NCI-H2196 treated with DMSO at 0.1 percent for 48 hours (cell line): ENCODE data around the gene CHRNB4.

Experiments
- DNase-seq: peaks from one replicate; lab custom pipeline; 2025; ENCODE audit not compliant: unreplicated experiment; lab: John Stamatoyannopoulos, UW

CHRNB4 gene

DNA sequence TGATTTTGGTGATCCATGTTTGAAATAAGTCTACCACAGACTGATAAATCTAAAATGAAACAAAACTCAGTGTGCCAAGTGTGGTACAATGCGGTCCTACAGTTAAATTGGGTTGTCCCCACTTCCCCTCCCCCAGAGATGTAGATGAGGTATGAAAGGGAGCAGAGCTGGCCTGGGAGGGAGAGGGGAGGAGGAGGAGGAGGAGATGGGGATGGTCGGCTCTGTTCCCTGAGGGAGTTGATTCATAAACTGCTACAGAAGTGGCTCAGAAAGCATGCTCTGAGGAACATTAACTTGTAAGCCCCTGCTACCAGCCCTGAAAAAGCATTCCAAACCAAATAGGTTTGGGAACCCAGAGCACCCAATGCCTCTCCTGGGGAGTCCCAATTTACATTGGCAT lies 28.0 kb upstream of the CHRNB4 start:
- no peak for DNase-seq

DNA sequence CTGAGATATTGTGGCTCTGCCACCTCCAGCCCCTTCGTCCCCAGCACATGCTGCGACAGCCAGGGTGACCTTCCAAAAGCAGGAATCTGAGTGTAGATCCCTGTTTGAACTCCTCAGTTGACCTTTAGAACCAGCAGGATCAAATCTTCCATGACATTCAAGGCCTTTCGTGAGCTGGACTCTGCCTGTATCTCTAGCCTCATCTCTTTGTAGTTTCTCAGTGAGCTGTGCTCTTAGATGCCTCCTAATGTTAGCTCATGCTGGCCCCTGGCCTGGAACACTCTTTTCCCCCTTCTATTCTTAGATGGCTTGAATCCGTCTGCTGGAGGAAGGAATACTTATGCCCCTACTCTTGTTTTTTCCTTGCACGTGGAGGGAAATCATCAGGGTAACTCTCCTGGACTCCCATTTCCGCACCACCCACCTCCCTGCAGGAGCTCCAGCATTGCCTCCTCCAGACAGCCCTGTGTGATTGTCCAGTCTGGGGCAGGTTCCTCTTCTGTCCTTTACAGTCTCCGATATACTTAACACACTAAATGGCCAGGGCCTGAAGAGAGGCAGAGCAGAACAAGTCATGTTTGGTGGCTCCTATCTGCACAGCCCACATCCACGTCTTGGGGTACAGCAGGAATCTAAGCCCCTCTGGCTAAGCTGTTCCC lies 26.7 kb upstream of the CHRNB4 start:
- no peak for DNase-seq

DNA sequence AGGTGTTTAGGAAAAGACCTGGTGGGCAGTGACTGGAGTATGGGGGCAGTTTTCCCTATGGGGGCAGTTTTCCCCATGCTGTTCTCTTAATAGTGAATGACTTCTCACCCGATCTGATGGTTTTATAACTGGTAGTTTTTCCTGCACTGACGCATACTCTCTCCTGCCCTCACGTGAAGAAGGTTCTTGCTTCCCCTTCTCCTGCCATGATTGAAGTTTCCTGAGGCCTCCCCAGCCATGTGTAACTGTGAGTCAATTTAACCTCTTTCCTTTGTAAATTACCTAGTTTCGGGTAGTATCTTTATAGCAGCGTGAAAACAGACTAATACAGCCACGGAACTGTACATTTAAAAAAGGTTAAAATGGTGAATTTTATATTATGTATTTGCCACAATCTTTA lies 25.0 kb upstream of the CHRNB4 start:
- DNase-seq: no peak

DNA sequence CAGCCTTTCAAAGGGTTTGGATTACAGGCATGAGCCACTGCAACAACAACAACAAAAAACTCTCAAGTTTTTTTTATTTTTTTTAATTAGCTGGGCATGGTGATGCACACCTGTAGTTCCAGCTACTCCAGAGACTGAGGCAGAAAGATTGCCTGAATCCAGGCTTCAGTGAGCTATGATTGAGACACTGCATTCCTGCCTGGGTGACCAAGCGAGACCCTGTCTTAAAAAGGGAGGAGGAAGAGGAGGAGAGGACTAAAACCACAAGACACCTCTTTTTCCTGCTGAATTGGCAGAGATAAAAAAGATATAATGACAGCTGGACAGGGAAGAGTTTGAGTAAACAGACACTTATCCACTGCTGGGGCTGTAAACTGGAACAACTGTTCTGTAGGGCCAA lies 22.7 kb upstream of the CHRNB4 start:
- no peak for DNase-seq

DNA sequence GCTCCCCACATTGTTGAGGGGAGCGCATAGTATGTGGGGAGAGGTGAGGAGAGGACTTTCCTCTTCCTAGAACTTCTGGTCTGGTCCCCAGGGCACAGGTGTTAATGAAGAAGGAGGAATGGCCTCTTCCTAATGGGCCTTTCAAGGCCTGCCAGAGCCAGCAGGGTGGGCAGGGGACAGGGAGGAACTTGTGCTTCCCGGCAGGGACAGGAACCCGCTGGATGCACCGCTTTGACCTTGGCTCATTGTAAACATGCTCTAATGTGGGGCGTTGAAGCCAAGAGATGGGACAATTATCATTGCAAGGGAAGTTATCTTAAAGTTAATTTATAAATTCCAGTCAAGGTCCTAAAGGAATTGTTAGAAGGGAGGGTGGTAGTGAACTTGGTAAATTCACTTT lies 21.0 kb upstream of the CHRNB4 start:
- no peak for DNase-seq

DNA sequence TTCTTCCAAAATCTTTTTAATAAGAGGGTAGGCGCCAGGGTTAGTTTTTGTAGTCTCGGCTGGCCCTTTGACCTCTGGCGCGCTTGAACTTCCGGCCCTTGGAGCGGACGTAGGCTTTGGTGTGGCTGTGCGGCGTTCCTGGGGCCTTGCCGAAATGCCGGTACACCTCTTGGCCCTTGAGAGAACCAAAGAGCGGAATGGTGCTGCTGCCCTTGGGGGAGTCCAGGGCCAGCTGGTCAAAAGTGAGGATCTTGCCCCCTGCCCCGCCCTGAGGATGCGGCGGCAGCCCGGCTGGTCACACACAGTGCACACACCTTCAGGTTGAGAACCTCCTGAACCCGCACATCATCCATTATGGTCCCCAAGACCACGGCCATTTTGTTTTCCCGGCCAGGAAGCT lies 20.0 kb upstream of the CHRNB4 start:
- DNase-seq: no peak

DNA sequence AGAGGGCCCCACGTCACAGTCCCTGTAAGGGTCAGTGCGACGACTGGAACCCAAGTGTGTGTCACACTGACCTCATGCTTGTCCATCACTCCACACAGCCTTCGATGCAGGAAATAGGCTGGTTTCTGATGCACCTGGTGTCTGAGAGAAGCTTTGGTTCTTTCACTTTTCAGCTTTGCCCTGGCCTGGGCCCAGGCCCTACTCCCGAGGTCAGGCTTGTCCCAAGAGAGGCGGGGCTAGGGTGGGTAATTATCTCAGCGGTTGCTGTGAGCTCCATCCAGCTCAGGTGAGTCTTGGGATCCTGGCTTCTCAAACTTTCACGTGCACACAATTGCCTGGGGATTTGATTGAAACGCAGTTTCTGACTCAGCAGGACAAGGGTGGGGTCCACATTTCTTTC lies 19.6 kb upstream of the CHRNB4 start:
- no peak for DNase-seq

DNA sequence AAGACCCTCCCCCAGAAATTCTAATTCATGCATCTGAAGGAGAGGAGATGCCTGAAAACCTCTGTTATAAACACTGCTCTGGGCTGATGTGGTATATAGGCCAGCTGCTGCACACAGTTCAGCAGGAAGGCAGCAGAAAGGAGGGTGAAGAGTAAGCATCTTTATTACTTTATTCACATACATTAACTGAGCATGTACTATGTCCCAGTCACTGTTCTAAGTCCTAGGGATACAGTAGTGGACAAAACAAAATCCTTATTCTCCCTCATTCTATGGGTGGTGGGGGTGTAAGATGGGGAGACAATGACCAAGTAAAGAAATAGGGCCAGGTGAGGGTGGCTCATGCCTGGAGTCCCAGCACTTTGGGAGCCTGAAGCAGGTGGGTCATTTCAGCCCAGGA lies 17.8 kb upstream of the CHRNB4 start:
- DNase-seq: no peak

DNA sequence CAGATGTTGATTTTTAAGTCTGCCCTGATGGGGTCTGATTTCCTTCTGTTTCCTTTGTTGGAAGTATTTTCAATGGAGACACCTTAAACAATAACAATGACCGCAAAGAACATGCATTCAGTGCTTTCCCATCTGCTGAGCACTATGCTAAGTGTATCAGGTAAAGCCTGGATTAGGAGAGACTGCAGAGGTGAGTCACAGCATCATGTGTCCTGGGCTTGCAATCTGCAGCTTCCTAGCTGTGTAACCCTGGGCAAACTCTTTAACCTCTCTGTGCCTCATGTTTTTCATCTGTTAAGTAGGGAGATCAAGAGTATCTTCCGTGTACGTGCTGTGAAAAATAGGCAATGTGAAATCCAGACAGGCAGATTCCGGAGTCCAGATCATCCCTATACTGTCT lies 13.3 kb upstream of the CHRNB4 start:
- DNase-seq: no peak

DNA sequence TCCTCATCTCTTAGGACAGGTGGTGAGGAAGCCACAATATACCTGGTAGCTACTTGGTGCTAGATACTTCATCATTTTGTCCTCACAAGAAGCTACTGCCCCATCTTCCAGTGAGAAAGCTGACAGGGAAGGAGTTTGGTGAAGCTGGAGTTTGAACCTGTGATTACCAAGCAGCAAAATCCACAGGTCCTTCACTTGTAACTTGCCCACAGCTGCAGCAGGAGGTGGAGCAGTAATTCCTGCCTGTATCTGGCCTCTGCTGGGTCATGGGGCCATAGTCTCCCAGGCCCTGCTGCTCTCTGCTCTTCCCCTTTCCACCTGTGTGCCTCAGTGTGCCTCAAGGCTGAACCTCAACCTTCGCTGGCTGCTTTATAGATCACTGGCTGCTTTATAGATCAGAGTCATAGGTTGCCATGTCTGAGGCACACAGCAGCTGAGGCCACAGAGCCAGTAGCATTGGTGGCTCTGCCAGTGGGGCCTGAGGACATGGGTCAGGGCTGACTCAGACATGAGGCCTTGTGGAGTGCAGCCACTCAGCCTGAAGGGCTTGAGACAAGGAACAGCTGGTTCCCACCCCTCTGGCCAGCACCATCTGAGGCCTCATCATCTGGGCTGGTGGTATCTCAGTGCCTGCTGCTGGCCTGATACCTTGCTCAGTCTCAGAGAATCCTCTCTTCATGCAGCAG lies 11.1 kb upstream of the CHRNB4 start:
- DNase-seq: no peak

DNA sequence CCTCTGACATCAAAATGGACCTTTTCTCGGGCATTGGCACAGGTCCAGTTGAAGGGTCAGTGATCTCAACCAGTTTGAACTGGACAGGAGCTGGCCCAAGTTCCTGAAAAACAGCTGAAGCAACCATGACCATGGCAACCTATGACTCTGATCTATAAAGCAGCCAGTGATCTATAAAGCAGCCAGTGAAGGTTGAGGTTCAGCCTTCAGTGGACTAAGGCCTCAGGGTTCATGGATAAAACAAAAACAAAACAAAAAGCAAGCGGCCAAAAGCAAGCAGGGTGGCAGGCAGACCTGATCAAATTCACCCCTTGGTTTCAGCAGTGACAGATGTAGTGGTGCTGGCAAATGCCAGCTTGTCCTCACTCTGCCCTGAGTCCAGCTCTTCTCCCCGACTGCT lies 10.0 kb upstream of the CHRNB4 start:
- DNase-seq: no peak

DNA sequence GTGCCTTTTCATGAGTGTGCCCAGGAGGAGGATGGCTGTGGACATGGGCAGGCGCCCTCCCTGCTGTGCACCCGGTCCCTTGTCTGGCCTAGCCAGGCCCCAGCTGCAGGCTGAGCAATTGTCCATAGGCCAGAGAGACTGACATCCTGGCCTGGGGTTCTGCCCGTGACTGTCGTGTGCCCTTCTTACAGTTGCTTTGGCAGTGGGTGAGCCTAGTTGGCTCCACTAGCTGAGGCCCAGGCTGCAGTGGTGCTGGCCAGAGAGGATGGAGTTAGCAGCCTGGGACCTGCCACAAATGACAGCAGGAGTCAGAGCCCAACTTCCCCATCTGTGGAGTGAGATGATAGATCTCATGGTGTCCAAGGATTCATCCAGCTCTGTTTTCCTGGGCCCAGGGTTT lies 9.0 kb upstream of the CHRNB4 start:
- DNase-seq: no peak

DNA sequence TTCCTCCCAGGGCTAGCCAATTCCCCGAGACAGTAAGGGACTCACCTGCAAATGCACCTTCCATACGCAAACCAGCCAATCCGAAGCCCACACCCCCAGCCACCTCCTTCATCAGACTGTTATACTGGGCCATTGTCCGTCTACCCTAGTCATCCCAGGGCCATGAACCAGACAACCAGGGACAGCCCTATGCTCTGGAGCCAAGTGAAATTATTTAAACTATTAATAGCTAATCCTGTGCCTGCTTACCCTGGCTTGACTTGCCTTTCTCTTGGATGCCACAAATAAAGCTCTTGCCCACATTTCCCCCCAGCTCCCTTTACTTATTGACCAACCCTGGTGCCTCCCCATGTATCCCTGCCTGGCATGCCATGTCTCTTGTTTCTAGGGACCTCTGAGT lies 4.0 kb upstream of the CHRNB4 start:
- DNase-seq: no peak

DNA sequence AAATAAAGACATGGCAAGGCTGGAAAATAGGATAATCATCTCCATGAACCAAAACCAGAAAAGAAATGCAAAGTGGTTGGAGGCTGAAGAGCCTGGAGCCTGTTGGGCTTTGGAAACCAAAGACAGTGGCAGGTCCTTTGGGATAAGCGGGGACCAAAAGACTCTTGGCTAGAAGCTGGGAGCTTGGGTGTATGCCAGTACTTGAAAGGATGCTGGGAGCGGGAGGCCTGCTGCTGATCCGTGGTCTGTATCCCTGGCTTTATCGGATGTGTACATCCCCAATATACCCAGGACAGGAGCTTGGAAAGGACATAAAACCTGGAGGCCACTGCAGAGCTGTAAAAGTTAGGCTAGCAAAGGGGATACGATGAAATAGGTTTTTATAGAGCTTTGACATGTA lies 1.3 kb upstream of the CHRNB4 start:
- no peak for DNase-seq

DNA sequence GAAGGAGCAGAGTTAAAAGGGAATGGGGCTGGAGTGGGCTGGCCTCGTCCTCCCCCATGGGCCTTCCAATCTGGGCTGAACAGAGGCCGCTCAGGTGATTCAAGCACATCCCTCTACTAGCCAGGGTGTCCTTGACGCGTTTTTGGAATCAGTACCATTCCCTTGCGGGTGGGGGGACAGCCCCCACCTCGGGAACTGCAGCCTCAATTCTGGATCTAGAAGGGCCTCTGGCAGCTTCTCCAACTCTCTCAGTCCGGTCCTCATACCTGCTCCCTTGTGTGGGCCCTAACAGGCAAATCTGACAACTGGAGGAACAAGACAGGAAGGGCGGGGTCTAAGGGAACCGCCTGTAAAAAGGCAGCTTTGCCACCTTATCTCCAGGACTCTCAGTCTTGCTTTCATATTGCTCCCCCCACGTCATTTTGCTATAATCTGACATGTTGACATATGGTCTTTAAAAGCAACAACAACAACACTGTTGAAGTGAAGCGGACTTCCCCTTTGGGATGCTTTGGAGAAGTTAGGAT lies 802 bp upstream of the CHRNB4 start:
- DNase-seq: no peak

DNA sequence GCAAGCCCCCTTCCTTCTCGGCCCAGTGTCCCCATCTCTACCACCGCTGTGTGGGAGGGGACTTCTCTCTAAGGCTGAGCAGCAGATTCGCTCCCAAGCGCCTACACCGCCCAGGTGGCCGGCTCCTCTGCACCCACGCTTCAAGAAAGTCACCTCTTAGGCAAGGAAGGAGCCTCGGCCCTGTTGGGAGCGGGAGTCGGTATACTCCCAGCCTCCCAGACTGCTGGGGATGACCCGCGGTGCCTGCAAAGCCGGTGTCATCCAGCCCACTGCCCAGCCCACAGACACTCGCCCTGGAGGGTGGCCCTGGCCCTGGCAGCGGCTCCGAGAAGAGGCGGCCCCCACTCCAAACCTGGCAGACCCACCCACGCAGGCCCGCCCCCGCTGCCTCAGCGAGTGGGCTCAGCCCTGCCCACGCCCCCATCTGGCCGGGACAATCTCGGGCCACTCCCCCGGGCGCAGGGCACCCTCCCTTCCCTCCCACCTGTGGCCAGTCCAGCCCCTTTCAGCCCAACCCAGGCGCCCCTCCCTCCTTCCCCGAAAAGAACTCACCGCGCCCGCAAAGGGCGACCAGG lies 396 bp downstream of the CHRNB4 start:
- no peak for DNase-seq

DNA sequence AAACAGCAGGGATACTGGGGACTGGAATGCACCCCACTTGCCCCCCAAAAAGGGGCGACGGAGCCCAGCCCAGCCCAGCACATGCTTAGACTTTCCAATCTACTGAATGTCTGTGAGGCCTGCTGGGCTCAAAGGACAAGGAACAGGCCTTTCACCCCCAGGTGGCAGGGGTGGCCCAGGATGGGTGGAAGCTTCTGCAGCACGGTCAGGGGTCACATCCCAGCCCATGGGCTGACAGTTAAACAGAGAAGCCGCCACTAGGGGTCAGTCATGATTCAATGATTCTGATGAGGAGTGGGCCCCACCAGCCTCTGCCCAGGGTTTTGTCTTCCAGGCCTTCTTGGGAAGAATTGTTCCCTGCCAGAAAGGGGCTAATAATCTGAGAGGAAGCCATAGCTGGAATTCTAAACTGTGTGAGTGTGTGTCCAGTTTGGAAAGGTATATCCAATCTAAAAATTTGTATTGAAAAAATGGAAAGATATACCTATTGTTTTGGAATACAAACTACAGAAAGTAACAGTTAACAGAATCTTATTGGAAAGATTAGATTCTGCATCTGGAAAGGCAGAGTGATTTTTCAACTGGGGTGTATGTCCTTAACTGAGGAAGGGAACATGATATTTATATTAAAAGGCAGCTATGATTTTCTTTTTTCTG lies 2.2 kb downstream of the CHRNB4 start:
- peak; percentile 0 for DNase-seq

DNA sequence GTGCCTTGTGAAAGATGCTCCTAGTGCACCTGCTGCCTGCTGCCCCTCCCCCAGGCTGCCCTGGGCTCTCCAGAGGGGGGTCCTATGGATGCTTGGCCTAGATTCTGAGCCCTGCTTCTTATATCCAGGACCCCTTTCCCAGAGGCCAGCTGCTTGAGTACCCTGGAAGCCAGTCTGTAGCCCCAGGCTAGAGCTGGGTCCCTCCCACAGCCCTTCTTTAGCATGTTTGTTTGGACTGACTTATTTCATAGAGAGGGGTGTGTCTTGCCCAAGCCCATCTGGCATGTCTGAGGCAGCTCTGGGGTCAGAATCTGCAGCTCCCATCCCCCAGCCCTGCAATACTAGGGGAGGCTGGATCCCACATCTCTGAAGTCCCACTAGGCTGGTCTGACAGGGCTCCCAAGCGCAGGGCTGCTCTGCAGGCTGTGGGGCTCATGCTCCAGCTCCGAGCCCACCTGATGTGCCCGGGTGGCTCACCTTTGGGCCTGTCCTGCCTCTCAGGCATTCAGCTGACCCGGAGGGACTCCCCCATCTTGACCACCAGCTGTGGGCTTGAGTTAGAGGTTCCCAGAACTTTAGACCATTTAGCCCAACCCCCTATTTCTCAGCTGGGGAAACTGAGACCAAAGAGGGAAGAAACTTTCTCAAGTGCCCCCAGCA lies 3.1 kb downstream of the CHRNB4 start:
- no peak for DNase-seq

DNA sequence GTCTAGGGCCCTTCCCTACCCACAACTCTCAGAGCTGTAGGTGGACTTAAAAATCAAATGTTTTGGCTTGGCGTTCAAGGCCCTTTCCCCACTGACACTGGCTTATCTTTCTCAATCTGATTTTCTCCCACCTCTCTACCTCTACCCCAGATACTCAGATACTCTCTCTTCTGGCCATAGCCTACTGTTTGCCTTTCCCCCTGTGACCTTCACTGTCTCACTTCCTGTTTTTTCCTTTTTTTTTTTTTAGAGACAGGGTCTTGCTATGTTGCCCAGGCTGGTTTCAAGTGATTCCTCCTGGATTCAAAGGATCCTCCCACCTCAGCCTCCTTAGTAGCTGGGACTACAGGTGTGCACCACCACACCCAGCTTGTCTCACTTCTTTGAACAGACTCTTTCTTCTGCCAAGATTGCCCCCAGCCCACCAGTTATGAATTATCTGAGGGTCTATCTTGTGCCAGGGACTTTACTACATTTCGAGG lies 4.6 kb downstream of the CHRNB4 start:
- DNase-seq: no peak

DNA sequence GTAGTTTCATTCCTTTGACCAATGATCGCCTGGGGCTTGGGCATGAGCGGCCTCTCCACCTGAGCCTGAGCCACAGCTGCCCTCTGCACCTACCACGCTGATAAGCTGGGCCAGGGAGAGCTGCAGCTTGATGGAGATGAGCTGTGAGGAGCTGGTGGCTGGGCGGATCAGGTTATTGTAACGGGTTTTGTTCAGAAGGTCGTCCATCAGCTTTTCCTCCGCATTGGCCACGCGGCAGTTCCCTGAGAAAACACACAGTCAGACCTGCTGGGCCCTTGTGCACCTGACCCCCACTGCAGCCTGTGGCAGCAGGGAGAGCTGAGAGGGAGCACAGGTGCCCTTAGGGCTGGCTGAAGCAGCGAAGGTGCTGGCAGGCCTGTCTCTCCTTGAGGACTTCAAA lies 5.7 kb downstream of the CHRNB4 start:
- DNase-seq: no peak
